ENCODE measurements around the gene KCTD5.

KCTD5 gene

GRCh38 chr16:2748757-2749455 is 66.6 kb downstream of the KCTD5 start:
- in situ Hi-C loops (cut with MboI; ENCODE audit: low sequenced_read_pairs) = no loop called here

GRCh38 chr16:2749476-2749875 is 67.2 kb downstream of the KCTD5 start:
- in situ Hi-C loops (cut with MboI; ENCODE audit: low sequenced_read_pairs) = no loop called here

GRCh38 chr16:2749936-2750335 is 67.6 kb downstream of the KCTD5 start:
- in situ Hi-C loops (cut with MboI; ENCODE audit: low sequenced_read_pairs) = no loop called here

- in situ Hi-C loops (cut with MboI; ENCODE audit: low sequenced_read_pairs) = no loop called here
These were observed 69.3 kb downstream of the KCTD5 start for GRCh38 chr16:2751577-2752034.

- in situ Hi-C loops (cut with MboI; ENCODE audit: low sequenced_read_pairs) = no loop called here
These were observed 69.9 kb downstream of the KCTD5 start, which contains the start of gene SRRM2 for GRCh38 chr16:2752035-2752849. TSS of gene SRRM2 (plus strand) at chr16:2752638. CDS start at chr16:2756365, 3,727 bp downstream.

- in situ Hi-C loops (cut with MboI; ENCODE audit: low sequenced_read_pairs) = no loop called here
These were observed 70.8 kb downstream of the KCTD5 start for GRCh38 chr16:2752850-2753732.

GRCh38 chr16:2753733-2754020 is 71.4 kb downstream of the KCTD5 start:
- in situ Hi-C loops (cut with MboI; ENCODE audit: low sequenced_read_pairs) = no loop called here

GRCh38 chr16:2755158-2755557 is 72.8 kb downstream of the KCTD5 start:
- in situ Hi-C loops (cut with MboI; ENCODE audit: low sequenced_read_pairs) = no loop called here

- in situ Hi-C loops (cut with MboI; ENCODE audit: low sequenced_read_pairs) = no loop called here
These were observed 74.1 kb downstream of the KCTD5 start for GRCh38 chr16:2756288-2757015.

- in situ Hi-C loops (cut with MboI; ENCODE audit: low sequenced_read_pairs) = no loop called here
These were observed 75.0 kb downstream of the KCTD5 start for GRCh38 chr16:2757344-2757743.

Measured in HL-60/S4 (cell line).